PC-9 (cell line): ENCODE measurements around the gene SHROOM2. TPM values are rescaled to one million over a fixed set of nuclear protein-coding genes. Genes with fewer than 3 reads are reported as not detected.

Experiments used
- BruUV-seq: library from RNA; stranded (reverse); fragments of 400-500 nt; replicated peaks from 2 replicates; lab custom pipeline; 2021; lab: Mats Ljungman, UMichigan
- CTCF ChIA-PET: fragments of 300-600 bp; sonication (Branson Sonifier 250); formaldehyde crosslinking; loops from one replicate; lab custom pipeline; 2022; ENCODE audit warnings: antibody characterized with exemption; lab: Charles Lee
- POLR2A ChIA-PET: fragments of 300-600 bp; sonication (Branson Sonifier 250); formaldehyde crosslinking; loops from one replicate; lab custom pipeline; 2022; ENCODE audit warnings: antibody characterized with exemption; ENCODE audit not compliant: unreplicated experiment; lab: Charles Lee
- DNase-seq, 2 experiments: peaks; one replicate each; pipeline versions ENCODE4 v3.0.0 to v3.0.0-alpha.2; 2015 to 2022; ENCODE audit warnings: mixed read lengths in 1 of 2
- H2AFZ ChIP-seq: fragments of 200-600 bp; sonication (generic); 2 replicates; pipeline ENCODE4 v1.8.1; 2017; ENCODE audit warnings: antibody characterized with exemption
- H3F3A ChIP-seq: fragments of 200-600 bp; sonication (generic); 2 replicates; pipeline ENCODE4 v1.8.1; 2017; ENCODE audit warnings: antibody characterized with exemption, mild to moderate bottlenecking, low read depth; ENCODE audit not compliant: insufficient read depth
- H3K27ac ChIP-seq: fragments of 200-600 bp; sonication (generic); 2 replicates; pipeline ENCODE4 v1.6.1; 2016; ENCODE audit warnings: mixed run types
- H3K27me3 ChIP-seq: fragments of 200-600 bp; sonication (generic); 2 replicates; pipeline ENCODE4 v1.6.1; 2016; ENCODE audit warnings: low read depth, mixed run types; ENCODE audit not compliant: insufficient read depth
- H3K36me3 ChIP-seq: fragments of 200-600 bp; sonication (generic); 2 replicates; pipeline ENCODE4 v1.6.1; 2016; ENCODE audit warnings: low read depth, mixed run types
- H3K4me1 ChIP-seq: fragments of 200-600 bp; sonication (generic); replicated peaks from 2 replicates; pipeline ENCODE4 v1.6.1; 2016; ENCODE audit warnings: mixed run types; ENCODE audit not compliant: insufficient read depth
- H3K4me2 ChIP-seq: fragments of 200-600 bp; sonication (generic); 2 replicates; pipeline ENCODE4 v1.6.1; 2017; ENCODE audit warnings: mixed run types
- H3K4me3 ChIP-seq: fragments of 200-600 bp; sonication (generic); 2 replicates; pipeline ENCODE4 v1.6.1; 2016; ENCODE audit warnings: mixed run types
- H3K79me2 ChIP-seq: fragments of 200-600 bp; sonication (generic); 2 replicates; pipeline ENCODE4 v1.6.1; 2017; ENCODE audit warnings: low read depth, mixed run types
- H3K9me2 ChIP-seq: fragments of 200-600 bp; sonication (generic); 2 replicates; pipeline ENCODE4 v1.8.1; 2017; ENCODE audit warnings: mild to moderate bottlenecking; ENCODE audit not compliant: insufficient read depth
- H3K9me3 ChIP-seq: fragments of 200-600 bp; sonication (generic); 2 replicates; pipeline ENCODE4 v1.8.1; 2016; ENCODE audit warnings: low read depth; ENCODE audit not compliant: insufficient read depth
- H4K20me1 ChIP-seq: fragments of 200-600 bp; sonication (generic); 2 replicates; pipeline ENCODE4 v1.8.1; 2017; ENCODE audit not compliant: insufficient read depth
- CTCF ChIP-seq: fragments of 200-600 bp; sonication (generic); conservative IDR thresholded peaks from 2 replicates; pipeline ENCODE4 v1.6.1; 2017; ENCODE audit warnings: mixed run types, antibody characterized with exemption, mild to moderate bottlenecking, moderate library complexity
- EZH2 ChIP-seq: fragments of 200-600 bp; sonication (generic); IDR thresholded peaks from 2 replicates; pipeline ENCODE4 v1.8.0; 2017; ENCODE audit warnings: antibody characterized with exemption, low read depth
- intact Hi-C: fragments of 100-400 bp; cut with micrococcal nuclease; formaldehyde crosslinking; loops from one replicate; pipeline ENCODE4 v1.10.0; 2022; ENCODE audit not compliant: unreplicated experiment
- total RNA-seq: library from RNA; stranded (reverse); gene quantifications from 2 replicates; pipeline ENCODE4 v1.2.3, GENCODE V29; 2021

The SHROOM2 gene
- total RNA-seq, 1 experiment from 2014 or later, result 0.17 TPM

GRCh38 chrX:9988762-9989161 is 202.5 kb downstream of the SHROOM2 start:
- Histone ChIP-seq H3K4me1 (no peaks in the 10 kb centered on the region), H2AFZ (no peak overlapping the region), H3K27ac (no peak overlapping the region), H3K36me3 (no peaks in the 10 kb centered on the region), H3K4me2 (no peak overlapping the region), H3K27me3 (no peaks in the 10 kb centered on the region), H3K9me2 (no peaks in the 10 kb centered on the region), H3K79me2 (no peaks in the 10 kb centered on the region), H3K9me3 (no peaks in the 10 kb centered on the region), H3K4me3 (no peak overlapping the region), H3F3A (no peaks in the 10 kb centered on the region), H4K20me1 (no peaks in the 10 kb centered on the region)
- no peak for TF ChIP-seq EZH2
- peak; percentile 70 for TF ChIP-seq CTCF
- DNase-seq, result no peak
- no TSS peak for BruUV-seq
- CTCF ChIA-PET, result no interaction called here
- intact Hi-C loops, result loop anchor here (1.0 to 10.0 kb wide), 4 partner anchors 104 to 734 kb away; no protein-coding TSS in a partner anchor
- POLR2A ChIA-PET, result interaction anchor here (0.6 kb wide), 1 partner anchor 194 kb away, joined by 4 read pairs; no protein-coding TSS in a partner anchor

GRCh38 chrX:9992061-9992460 is 205.8 kb downstream of the SHROOM2 start:
- no peaks in the 10 kb centered on the region for H3K9me2 ChIP-seq
- no peak for TF ChIP-seq CTCF
- TF ChIP-seq EZH2, result no peak
- no peak overlapping the region for H2AFZ ChIP-seq
- CTCF ChIA-PET, result no interaction called here
- POLR2A ChIA-PET, result no interaction called here
- H3K4me2 ChIP-seq, result no peak overlapping the region
- DNase-seq, result no peak
- intact Hi-C loops, result no loop called here
- H3K36me3 ChIP-seq, result no peaks in the 10 kb centered on the region
- no peak overlapping the region for H3K4me3 ChIP-seq
- no peaks in the 10 kb centered on the region for H3K27me3 ChIP-seq
- no peaks in the 10 kb centered on the region for H4K20me1 ChIP-seq
- H3F3A ChIP-seq, result no peaks in the 10 kb centered on the region
- H3K4me1 ChIP-seq, result no peaks in the 10 kb centered on the region
- BruUV-seq, result no TSS peak
- no peaks in the 10 kb centered on the region for H3K79me2 ChIP-seq
- no peaks in the 10 kb centered on the region; the same call in 1 of the 2 replicates for H3K9me3 ChIP-seq
- H3K27ac ChIP-seq, result no peak overlapping the region

GRCh38 chrX:9992724-9993123 is 206.5 kb downstream of the SHROOM2 start:
- H3K27me3 ChIP-seq, result no peaks in the 10 kb centered on the region
- no peak for DNase-seq
- H3K4me2 ChIP-seq, result no peak overlapping the region
- CTCF ChIA-PET, result no interaction called here
- H3K27ac ChIP-seq, result no peak overlapping the region
- H3F3A ChIP-seq, result no peaks in the 10 kb centered on the region
- H3K36me3 ChIP-seq, result no peaks in the 10 kb centered on the region
- no peaks in the 10 kb centered on the region for H3K4me1 ChIP-seq
- H2AFZ ChIP-seq, result no peak overlapping the region
- no TSS peak for BruUV-seq
- no peak overlapping the region for H3K4me3 ChIP-seq
- H3K9me2 ChIP-seq, result no peaks in the 10 kb centered on the region
- H4K20me1 ChIP-seq, result no peaks in the 10 kb centered on the region
- POLR2A ChIA-PET, result no interaction called here
- intact Hi-C loops, result no loop called here
- TF ChIP-seq EZH2 (no peak), CTCF (no peak)
- H3K79me2 ChIP-seq, result no peaks in the 10 kb centered on the region
- no peaks in the 10 kb centered on the region; the same call in 1 of the 2 replicates for H3K9me3 ChIP-seq
